ENCODE results near the gene ERBB2.
"Not testable (repeated sequence)": the region's sequence is repeated elsewhere in the genome, so short reads cannot be mapped to it uniquely, and the experiment has no call there.

Gene ERBB2

DNA sequence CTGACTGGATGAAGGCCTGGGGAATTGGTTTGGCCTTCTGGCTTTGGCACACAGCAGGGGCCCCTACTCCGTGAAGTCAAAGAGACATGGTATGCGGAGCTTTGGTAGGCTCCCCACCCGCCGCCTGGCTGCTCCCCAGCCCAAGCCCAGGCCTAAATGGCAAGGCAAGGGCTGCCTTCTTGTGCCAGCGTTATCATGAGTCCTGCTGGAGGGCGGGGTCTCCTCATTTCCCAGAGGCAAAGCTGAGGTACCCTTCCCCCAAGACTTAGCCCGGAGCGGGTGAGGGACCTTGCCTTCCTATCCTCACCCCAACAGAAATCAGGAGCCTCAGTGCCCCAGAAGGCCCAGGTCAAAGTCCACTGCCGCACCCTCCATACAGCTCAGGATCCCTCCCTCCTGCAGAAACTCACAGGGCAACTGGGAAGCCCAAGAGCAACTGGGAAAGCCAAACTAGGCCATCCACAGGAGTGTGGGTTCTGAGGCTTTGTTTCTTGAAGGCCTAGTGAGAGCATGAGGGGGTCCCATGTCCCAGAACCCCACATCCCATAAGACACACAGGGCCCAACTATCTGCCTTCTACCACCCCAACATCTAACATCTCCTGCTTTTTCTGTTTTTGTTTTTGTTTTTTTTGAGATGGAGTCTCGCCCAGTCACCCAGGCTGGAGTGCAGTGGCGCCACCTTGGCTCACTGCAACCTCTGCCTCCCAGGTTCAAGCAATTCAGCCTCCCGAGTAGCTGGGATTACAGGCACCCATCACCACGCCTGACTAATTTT lies 21.3 kb upstream of the ERBB2 start:
- no peak for DNase-seq (ENCODE audit: low spot score)

DNA sequence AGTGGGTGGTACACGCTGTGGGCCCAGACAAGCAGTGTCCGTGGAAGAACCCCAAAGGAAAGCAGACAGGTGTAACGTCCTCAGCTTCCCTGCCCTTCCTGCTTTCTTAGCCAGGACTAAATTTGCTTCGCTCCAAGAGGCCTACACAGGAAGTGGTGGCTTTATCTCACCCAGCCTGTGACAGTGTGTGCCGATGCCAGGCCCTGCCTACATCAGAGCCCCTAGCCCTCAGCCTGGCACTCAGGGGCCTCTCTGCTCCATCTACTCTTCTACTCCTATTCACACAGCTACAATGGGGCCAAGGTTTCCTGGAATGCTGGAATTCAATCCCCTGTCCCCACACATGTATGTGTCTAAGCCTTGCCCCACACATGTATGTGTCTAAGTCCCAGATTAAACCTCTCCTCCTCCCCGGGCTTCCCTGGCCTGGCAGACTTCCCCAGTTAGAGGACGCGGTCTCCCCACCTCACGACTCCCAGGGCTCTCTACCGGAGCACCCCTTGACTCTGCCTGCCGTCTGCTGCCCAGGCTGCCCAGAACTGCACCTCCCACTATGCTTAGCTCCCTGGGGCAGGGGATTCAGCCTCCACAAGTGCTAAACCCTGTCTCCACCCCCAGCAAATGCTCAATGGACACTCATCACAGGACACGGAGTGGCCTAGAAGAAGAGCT lies 20.2 kb upstream of the ERBB2 start:
- DNase-seq (ENCODE audit: low spot score), result no peak

DNA sequence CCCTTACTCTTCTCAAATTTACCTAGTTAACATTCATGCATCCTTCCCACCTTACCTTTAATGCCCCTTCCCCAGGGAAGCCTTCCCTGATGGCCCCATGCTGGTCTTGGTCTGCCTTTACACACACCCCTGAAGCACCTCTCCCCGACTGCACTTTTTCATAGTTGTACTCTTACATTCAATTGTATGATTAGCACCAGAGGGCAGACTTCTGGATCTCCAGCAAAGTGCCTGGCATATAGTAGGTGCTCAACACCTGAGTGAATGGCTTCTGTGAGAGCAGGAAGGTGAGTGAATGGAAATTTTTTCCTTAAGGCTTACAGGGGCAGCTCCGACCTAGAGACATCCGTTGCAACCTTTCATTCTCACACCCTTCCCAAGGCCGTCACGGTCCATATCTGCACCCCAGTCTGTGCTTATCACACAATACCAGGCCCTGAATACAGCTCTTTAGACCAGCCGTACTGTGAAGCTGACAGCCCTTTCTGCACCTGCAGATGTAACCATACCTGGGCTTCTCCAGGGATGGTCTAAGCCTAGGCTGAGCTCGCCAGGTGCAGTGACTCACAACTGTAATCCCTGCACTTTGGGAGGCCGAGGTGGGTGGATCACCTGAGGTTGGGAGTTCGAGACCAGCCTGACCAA lies 16.4 kb upstream of the ERBB2 start:
- no peak for DNase-seq (ENCODE audit: low spot score)

GRCh38 chr17:39684369-39685192 lies 15.3 kb upstream of the ERBB2 start:
- no peak for DNase-seq (ENCODE audit: low spot score)

DNA sequence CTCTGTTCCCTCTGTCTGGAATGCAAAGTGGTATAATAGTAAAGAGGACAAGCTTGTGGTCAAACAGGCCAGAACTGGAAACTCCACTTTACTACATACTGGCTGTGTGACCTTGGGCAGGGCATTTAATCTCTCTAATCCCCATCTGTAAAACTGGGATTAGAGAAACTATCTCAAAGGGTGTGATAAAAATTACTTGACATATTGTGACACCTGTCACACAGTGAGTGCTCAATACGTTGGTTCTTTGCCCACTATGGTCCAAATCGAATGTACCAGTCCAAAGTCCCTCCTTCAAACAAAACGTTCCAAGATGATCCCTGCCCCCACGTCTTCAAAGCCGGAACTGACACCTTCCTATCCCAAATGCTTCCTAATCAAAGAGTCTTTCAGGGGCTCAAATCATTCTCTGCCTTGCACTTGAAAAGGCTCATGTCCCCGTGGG lies 12.7 kb upstream of the ERBB2 start:
- DNase-seq (ENCODE audit: low spot score), result no peak

DNA sequence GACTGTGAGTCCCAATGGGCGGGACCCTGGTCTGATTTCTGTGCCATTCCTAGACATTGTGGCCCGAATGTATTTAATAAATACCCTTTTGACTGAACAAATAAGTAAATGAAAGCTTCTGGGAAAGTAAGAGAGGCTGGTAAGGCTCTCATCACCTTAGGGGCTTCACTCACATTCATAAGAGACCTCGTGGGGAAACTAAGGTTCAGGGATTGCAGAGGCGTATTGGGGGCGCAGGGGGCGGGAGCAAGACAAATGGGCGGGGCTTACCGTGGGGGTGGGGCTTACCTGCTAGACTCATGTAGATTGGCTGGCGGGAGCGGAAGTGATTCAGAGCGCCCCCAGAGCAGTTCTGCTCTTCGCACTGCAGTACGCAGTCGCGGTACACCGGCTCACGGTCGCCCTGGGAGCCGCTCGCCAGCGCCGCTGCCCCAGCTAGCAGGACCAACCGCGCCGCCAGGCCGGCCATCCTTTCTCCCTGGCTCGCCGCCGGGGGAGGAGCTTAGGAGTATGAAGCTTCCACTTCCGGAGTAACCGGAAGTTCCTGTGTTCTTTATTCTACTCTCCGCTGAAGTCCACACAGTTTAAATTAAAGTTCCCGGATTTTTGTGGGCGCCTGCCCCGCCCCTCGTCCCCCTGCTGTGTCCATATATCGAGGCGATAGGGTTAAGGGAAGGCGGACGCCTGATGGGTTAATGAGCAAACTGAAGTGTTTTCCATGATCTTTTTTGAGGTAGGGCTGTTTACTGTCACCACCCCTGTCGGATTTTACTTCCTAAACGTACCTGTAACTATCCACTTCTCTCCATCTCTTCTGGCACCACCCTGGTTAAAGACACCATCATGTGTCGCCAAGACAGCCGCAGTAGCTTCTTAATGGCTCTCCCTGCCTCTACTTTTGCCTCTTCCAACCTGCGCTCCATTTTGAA lies 12.1 kb upstream of the ERBB2 start, which contains the start of gene PGAP3:
Gene PGAP3 (minus strand): TSS at position 512 of the 929 bp plus-strand sequence. CDS start 43 bp downstream, at position 469.
- peak; percentile 94 for DNase-seq (ENCODE audit: low spot score)

DNA sequence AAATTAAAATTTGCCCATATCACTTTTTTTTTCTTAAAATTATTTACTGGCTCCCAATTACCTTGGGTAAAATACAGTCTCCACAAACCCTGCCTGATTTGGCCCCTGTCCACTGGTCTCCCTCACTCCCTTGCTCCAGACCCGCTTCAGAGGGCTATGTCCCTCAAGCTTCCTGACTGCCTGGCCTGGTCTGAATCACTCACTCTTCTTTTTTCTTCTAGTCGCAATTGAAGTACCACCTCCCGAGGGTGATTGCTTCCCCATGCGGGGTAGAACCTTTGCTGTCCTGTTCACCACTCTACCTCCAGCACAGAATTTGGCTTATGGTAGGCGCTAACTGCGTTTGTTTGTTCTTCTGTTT lies 11.4 kb upstream of the ERBB2 start:
- DNase-seq (ENCODE audit: low spot score), result peak; percentile 27

DNA sequence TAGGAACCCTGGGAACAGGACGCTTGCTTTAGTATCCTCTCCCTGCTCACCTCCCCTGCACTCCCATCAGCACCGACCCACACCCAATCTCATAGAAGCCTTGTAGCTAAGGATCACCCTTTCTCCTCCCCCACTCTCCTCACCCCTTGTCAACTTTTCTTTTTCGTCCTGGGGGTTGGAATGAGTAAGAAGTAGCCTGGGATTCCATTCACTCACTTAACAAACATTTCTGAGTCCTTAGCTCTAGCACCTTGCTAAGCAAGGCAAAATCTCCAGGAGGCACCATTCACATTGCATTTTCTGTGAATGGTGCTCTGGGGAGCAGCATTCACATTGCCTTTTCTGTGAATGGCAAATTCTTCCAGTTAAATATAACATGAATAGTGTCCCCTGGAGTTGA lies 10.9 kb upstream of the ERBB2 start:
- no peak for DNase-seq (ENCODE audit: low spot score)

DNA sequence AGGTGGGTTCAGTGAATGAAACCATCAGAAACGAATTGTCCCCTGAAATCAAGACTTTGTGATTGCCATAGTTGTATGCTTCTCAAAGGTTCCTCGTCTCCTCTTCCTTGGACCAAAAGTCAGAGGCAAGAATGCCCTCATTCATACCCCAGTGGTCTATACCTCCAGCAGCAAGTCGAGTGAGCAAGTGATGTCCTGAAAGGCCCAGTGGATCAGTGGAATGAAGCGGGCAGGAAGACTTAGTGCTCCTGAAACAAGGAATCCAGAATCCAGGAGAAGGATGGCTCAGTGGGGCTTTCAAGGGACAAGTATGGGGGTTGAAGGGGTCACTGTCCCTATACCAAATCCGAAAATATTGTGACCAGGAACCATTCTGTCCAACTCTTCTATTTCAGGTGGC lies 5.3 kb upstream of the ERBB2 start:
- DNase-seq (ENCODE audit: low spot score), result no peak

DNA sequence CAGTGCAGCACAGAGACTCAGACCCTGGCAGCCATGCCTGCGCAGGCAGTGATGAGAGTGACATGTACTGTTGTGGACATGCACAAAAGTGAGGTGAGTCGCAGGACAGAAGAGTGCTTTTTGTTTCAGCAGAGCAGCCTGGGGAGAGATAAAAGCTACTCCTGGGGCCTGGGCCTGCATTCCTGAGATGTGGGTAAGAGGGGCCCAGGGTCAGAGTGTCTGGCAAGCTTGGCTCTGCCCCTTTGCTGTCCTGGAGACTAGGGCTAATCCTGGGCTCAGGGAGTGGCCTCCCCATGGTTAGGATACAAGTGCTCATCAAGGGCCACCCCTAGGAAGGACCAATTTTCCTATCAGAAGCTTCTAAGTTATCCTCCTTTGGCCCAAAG lies 4.8 kb upstream of the ERBB2 start:
- peak; percentile 65 for DNase-seq (ENCODE audit: low spot score)

DNA sequence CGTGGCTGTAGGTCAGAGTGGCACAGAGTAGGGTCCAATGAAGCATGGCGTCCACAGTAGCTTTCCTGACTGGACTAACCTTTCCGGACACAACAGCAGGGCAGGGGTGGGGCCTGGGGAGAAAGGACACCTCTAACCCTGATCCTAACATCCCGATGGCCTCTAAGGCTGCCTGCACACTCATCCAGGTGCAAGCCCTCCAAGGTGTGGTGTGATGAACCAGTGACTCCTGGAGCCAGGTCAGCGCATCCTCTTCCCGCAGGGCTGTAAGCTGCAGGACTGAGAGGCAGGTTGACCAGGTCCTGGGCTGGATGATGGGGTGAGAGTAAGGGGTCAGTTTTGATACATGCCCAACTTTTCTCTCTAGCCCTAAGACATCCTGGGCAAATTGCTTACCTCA lies 3.1 kb upstream of the ERBB2 start:
- no peak for DNase-seq (ENCODE audit: low spot score)

- no peak for DNase-seq (ENCODE audit: low spot score)
These were observed 1.9 kb upstream of the ERBB2 start for GRCh38 chr17:39697961-39698360.

DNA sequence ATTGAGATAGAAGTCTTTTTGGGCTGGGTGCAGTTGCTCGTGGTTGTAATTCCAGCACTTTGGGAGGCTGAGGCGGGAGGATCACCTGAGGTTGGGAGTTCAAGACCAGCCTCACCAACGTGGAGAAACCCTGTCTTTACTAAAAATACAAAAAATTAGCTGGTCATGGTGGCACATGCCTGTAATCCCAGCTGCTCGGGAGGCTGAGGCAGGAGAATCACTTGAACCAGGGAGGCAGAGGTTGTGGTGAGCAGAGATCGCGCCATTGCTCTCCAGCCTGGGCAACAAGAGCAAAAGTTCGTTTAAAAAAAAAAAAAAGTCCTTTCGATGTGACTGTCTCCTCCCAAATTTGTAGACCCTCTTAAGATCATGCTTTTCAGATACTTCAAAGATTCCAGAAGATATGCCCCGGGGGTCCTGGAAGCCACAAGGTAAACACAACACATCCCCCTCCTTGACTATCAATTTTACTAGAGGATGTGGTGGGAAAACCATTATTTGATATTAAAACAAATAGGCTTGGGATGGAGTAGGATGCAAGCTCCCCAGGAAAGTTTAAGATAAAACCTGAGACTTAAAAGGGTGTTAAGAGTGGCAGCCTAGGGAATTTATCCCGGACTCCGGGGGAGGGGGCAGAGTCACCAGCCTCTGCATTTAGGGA lies 577 bp upstream of the ERBB2 start:
- not testable (repeated sequence) for DNase-seq (ENCODE audit: low spot score)

DNA sequence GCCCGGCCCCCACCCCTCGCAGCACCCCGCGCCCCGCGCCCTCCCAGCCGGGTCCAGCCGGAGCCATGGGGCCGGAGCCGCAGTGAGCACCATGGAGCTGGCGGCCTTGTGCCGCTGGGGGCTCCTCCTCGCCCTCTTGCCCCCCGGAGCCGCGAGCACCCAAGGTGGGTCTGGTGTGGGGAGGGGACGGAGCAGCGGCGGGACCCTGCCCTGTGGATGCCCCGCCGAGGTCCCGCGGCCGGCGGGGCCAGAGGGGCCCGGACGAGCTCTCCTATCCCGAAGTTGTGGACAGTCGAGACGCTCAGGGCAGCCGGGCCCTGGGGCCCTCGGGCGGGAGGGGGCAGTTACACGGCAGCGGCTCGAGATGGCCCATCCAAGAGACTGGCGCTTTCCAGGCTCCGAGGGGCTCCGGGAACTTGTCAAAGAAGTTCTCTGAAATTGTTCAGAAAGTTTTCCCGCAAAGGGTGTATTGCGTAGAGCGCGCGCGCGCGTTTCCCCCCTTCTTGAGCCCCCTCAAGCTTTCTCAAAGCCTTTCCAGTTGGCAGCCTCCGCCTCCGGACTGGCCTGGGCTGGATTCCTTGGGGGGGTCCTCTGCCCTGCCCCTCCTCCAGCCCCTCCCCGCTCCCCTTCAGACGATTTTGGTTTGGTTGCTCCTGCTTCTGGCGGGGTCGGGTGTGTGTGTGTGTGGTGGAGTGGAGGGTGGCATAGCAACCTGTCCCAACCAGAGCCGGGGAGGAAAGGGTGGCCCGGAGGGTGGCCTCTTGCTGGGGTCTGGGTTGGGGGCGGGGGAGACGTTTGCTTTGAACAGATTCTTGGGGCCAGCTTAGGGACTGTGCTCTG lies 504 bp downstream of the ERBB2 start:
- peak; percentile 34 for DNase-seq (ENCODE audit: low spot score)

GRCh38 chr17:39701012-39701783 lies 1.3 kb downstream of the ERBB2 start:
- peak; percentile 28 for DNase-seq (ENCODE audit: low spot score)

DNA sequence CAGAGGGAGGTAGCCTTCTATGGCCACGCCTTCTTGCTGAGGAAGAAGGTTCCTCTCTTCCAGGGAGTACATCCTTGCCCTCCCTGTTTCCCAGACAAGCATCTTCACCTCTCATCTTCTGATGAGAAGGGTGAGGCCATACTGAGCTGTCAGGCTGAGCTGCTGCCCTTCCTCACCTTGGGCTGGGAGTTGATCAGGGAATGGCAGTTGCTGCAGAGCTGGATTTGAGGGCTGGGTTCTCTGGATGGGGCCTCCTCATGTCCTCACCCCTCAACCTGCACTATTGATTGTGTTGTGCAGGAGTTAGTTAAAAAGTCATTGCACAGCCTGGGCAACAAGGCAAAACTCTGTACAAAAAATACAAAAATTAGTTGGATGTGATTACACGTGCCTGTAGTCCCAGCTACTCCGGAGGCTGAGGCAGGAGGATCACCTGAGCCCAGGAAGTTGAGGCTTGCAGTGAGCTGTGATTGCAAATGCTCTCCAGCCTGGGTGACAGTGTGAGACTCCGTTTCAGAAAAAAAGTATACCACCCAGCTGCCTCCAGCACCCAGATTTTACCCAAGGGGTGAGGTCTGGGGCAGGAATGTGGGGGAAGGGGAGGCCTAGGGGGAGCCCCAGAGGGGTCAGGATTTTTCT lies 2.0 kb downstream of the ERBB2 start:
- DNase-seq (ENCODE audit: low spot score), result no peak

DNA sequence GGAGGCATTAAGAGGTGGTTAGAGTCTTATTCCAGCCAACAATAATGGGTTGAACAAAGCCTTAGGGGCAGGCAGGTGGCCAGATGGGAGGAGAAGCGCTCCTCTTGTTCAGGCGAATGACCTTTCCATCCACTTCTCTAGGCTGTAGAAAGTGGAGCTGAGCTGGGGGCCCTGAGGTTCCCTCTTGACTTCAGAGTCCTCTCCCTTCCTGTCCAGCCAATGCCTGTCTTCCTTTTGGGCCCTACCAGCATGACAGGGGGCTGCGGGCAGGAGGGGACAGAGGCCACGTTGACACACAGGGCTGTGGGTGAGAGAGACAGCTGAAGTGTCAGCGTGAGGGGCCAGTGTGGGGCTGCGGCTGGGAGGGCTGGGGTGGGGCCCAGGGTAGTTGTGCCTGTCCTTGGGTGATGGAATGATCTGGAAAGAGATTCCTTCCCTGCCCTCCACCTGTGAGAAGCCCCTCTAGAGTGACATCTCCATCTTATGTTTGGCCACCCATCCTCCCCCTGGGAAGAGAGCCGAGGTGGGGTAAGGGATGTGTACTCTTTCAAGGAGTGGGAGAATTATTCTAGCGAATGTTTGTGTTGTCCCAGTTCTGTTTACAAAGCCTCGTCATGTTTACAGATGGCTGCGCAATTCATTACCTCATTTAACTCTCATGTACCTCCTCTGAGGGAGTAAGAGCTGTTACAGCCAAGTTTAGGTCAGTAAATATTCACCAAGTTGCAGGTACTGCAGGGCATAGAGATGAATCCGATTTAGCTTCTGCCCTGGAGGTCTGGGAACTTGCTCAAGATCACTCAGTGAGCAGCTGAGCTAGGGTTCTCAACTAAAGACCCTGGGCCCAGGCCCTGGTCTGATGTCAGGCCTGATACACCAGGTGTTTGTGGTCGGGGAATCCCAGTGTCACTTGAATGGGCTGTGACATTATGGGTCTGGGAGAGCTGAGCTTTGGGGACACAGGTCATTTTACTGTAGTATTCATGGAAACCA lies 3.3 kb downstream of the ERBB2 start:
- DNase-seq (ENCODE audit: low spot score), result peak; percentile 63

Measured in kidney tubule cell (primary cell).